Natural killer cell (primary cell): ENCODE results near the gene ZNF782. TPM values are rescaled to one million over a fixed set of nuclear protein-coding genes. Genes with fewer than 3 reads are reported as not detected.
"Not testable (repeated sequence)": the region's sequence is repeated elsewhere in the genome, so short reads cannot be mapped to it uniquely, and the experiment has no call there.

Source experiments
- ATAC-seq, 3 donors: fragments of 150-1000 bp in 2 of 3; fragments of 200-7000 bp in 1 of 3; cut with Tn5 transposase; 1 replicate in 1 of 3; 2 replicates in 2 of 3; pipeline ENCODE4 v1.10.0; 2021; ENCODE audit warnings: mild to moderate bottlenecking in 2 of 3, moderate library complexity in 2 of 3
- DNase-seq, 2 donors: peaks; one replicate each; pipeline versions ENCODE4 v3.0.0 to v3.0.0-alpha.2; 2013 to 2021; ENCODE audit warnings: mixed read lengths in 1 of 2
- H3K27ac ChIP-seq: one replicate; pipeline ENCODE4 v1.5.1; 2013; ENCODE audit warnings: mild to moderate bottlenecking, low read length
- H3K27me3 ChIP-seq: one replicate; pipeline ENCODE4 v1.6.1; 2013; ENCODE audit warnings: low read length; ENCODE audit not compliant: control insufficient read depth, insufficient read depth
- H3K36me3 ChIP-seq: one replicate; pipeline ENCODE4 v1.6.1; 2013; ENCODE audit warnings: low read length; ENCODE audit not compliant: control insufficient read depth, insufficient read depth
- H3K4me1 ChIP-seq: one replicate; pipeline ENCODE4 v1.6.1; 2013; ENCODE audit warnings: low read length; ENCODE audit not compliant: control insufficient read depth, insufficient read depth
- H3K4me3 ChIP-seq: one replicate; pipeline ENCODE4 v1.5.1; 2013; ENCODE audit warnings: low read length
- H3K9me3 ChIP-seq: one replicate; pipeline ENCODE4 v1.6.1; 2013; ENCODE audit warnings: low read length; ENCODE audit not compliant: control insufficient read depth, insufficient read depth
- H3K27ac Mint-ChIP-seq, 2 donors: one replicate each; pipeline ENCODE4 v1.8.0; 2022; ENCODE audit warnings: mild to moderate bottlenecking in 2 of 2, mixed read lengths in 2 of 2, moderate library complexity in 1 of 2
- H3K27me3 Mint-ChIP-seq, 2 donors: one replicate each; pipeline ENCODE4 v1.8.0; 2022; ENCODE audit warnings: low read depth in 2 of 2, mixed read lengths in 2 of 2
- H3K36me3 Mint-ChIP-seq: one replicate; pipeline ENCODE4 v1.8.0; 2022; ENCODE audit warnings: mixed read lengths
- H3K4me1 Mint-ChIP-seq, 2 donors: one replicate each; pipeline ENCODE4 v1.8.0; 2022; ENCODE audit warnings: mixed read lengths in 2 of 2
- H3K4me3 Mint-ChIP-seq: one replicate; pipeline ENCODE4 v1.8.0; 2022; ENCODE audit warnings: mild to moderate bottlenecking, moderate library complexity, mixed read lengths
- H3K9me3 Mint-ChIP-seq, 2 donors: one replicate each; pipeline ENCODE4 v1.8.0; 2022; ENCODE audit warnings: mixed read lengths in 2 of 2
- CTCF ChIP-seq: fragments of 200-600 bp; IDR thresholded peaks from one replicate; pipeline ENCODE4 v1.8.0; 2022; ENCODE audit warnings: antibody characterized with exemption
- WGBS: methylation state at CpG from one replicate; pipeline ENCODE4 v1.1.7; 2013; ENCODE audit warnings: missing lambda C conversion rate; ENCODE audit not compliant: insufficient coverage; 5-methylcytosine and 5-hydroxymethylcytosine counted together
- intact Hi-C: fragments of 100-400 bp; cut with micrococcal nuclease; formaldehyde crosslinking; loops from one replicate; pipeline ENCODE4 v1.14.2; 2022
- total RNA-seq, 4 donors: library from RNA; stranded (reverse); fragments of 120-200 nt in 1 of 4; gene quantifications; one replicate each; pipeline versions ENCODE4 v1.2.3 to v1.2.4, GENCODE V29; 2013 to 2022

The ZNF782 gene
- total RNA-seq, 3 donors from 2014 or later (not counting 1 experiment from before 2014, with no cell fraction given), result 7.3 to 10.1 (median 7.4) TPM

GRCh38 chr9:96871176-96871575, 16.9 kb upstream of the ZNF782 start:
- Histone ChIP-seq H3K36me3 (no peaks in the 10 kb centered on the region), H3K27ac (no peak overlapping the region), H3K9me3 (no peaks in the 10 kb centered on the region), H3K27me3 (peaks cover 20% of the 10 kb centered on the region), H3K4me3 (no peak overlapping the region), H3K4me1 (peaks cover 9% of the 10 kb centered on the region)
- H3K27ac Mint-ChIP-seq, result no peak overlapping the region
- TF ChIP-seq CTCF, result no peak
- no peaks in the 10 kb centered on the region for H3K36me3 Mint-ChIP-seq
- ATAC-seq, result no peak
- DNase-seq, result no peak
- H3K9me3 Mint-ChIP-seq, result no peaks in the 10 kb centered on the region
- no peak overlapping the region for H3K4me3 Mint-ChIP-seq
- 94% methylated on average over 1 of the region's 1 CpG for WGBS
- peaks cover 11 to 14% of the 10 kb centered on the region in 2 donors for H3K4me1 Mint-ChIP-seq
- peaks cover 22 to 49% of the 10 kb centered on the region in 2 donors for H3K27me3 Mint-ChIP-seq
- intact Hi-C loops, result no loop called here

GRCh38 chr9:96868709-96869108, 14.4 kb upstream of the ZNF782 start:
- H3K4me1 Mint-ChIP-seq, result no peaks in the 10 kb centered on the region
- H3K36me3 ChIP-seq, result no peaks in the 10 kb centered on the region
- H3K27me3 ChIP-seq, result peaks cover 2% of the 10 kb centered on the region
- no peaks in the 10 kb centered on the region for H3K4me1 ChIP-seq
- H3K36me3 Mint-ChIP-seq, result no peaks in the 10 kb centered on the region
- H3K27ac ChIP-seq, result no peak overlapping the region
- TF ChIP-seq CTCF, result no peak
- WGBS, result 98% methylated on average over 4 of the region's 5 CpGs
- H3K4me3 Mint-ChIP-seq, result no peak overlapping the region
- H3K27me3 Mint-ChIP-seq, result peaks cover 8 to 36% of the 10 kb centered on the region in 2 donors
- ATAC-seq, result no peak
- H3K27ac Mint-ChIP-seq, result no peak overlapping the region
- no peaks in the 10 kb centered on the region for H3K9me3 ChIP-seq
- no peak overlapping the region for H3K4me3 ChIP-seq
- no peaks in the 10 kb centered on the region for H3K9me3 Mint-ChIP-seq
- DNase-seq, result no peak
- intact Hi-C loops, result no loop called here

GRCh38 chr9:96867079-96867804, 12.9 kb upstream of the ZNF782 start:
- intact Hi-C loops, result no loop called here
- WGBS, result 87% methylated on average over 7 of the region's 7 CpGs
- no peak overlapping the region for H3K4me3 ChIP-seq
- ATAC-seq (no peak), DNase-seq (no peak)
- Mint-ChIP-seq H3K9me3 (no peaks in the 10 kb centered on the region), H3K27ac (no peak overlapping the region), H3K36me3 (no peaks in the 10 kb centered on the region), H3K27me3 (peaks cover 6 to 23% of the 10 kb centered on the region in 2 donors), H3K4me3 (no peak overlapping the region), H3K4me1 (no peaks in the 10 kb centered on the region)
- H3K27me3 ChIP-seq, result peaks cover 2% of the 10 kb centered on the region
- H3K27ac ChIP-seq, result no peak overlapping the region
- H3K4me1 ChIP-seq, result no peaks in the 10 kb centered on the region
- no peak for TF ChIP-seq CTCF
- no peaks in the 10 kb centered on the region for H3K9me3 ChIP-seq
- no peaks in the 10 kb centered on the region for H3K36me3 ChIP-seq

- H3K27me3 ChIP-seq, ATAC-seq, H3K4me1 Mint-ChIP-seq, H3K4me1 ChIP-seq, H3K27ac Mint-ChIP-seq, H3K36me3 Mint-ChIP-seq, H3K27ac ChIP-seq, H3K4me3 ChIP-seq, H3K9me3 ChIP-seq, intact Hi-C loops, DNase-seq, H3K9me3 Mint-ChIP-seq, H3K4me3 Mint-ChIP-seq, H3K36me3 ChIP-seq: not testable (repeated sequence)
- 86% methylated on average over 2 of the region's 2 CpGs for WGBS
- peaks cover 6 to 23% of the 10 kb centered on the region in 2 donors for H3K27me3 Mint-ChIP-seq
Observed at GRCh38 chr9:96865240-96865639, 10.9 kb upstream of the ZNF782 start.
